Neuronal stem cell (in vitro differentiated cells): Measurements from ENCODE around the gene POP4.

ENCODE experiments used
- DNase-seq: peaks from one replicate; pipeline ENCODE4 v3.0.0-alpha.2; 2013; ENCODE audit warnings: low spot score
- H2AFZ ChIP-seq: one replicate; pipeline ENCODE4 v1.6.1; 2013; ENCODE audit warnings: mild to moderate bottlenecking, low read length, inconsistent platforms
- H2AK5ac ChIP-seq: 2 replicates; pipeline ENCODE4 v1.6.1; 2013; ENCODE audit warnings: low read depth, mild to moderate bottlenecking, inconsistent platforms, low read length, moderate library complexity, mixed read lengths
- H2BK120ac ChIP-seq: 2 replicates; pipeline ENCODE4 v1.6.1; 2013; ENCODE audit warnings: low read depth, mild to moderate bottlenecking, inconsistent platforms, low read length, moderate library complexity, mixed read lengths
- H2BK12ac ChIP-seq: one replicate; pipeline ENCODE4 v1.6.1; 2013; ENCODE audit warnings: low read length, inconsistent platforms
- H2BK15ac ChIP-seq: 2 replicates; pipeline ENCODE4 v1.6.1; 2013; ENCODE audit warnings: mild to moderate bottlenecking, low read length, inconsistent platforms, mixed read lengths
- H2BK5ac ChIP-seq: one replicate; pipeline ENCODE4 v1.6.1; 2013; ENCODE audit warnings: inconsistent platforms, mild to moderate bottlenecking, low read length, moderate library complexity
- H3K14ac ChIP-seq: one replicate; pipeline ENCODE4 v1.6.1; 2013; ENCODE audit warnings: low read length, inconsistent platforms
- H3K18ac ChIP-seq: 2 replicates; pipeline ENCODE4 v1.6.1; 2013; ENCODE audit warnings: low read length, inconsistent platforms
- H3K23ac ChIP-seq: 2 replicates; pipeline ENCODE4 v1.6.1; 2013; ENCODE audit warnings: low read depth, mild to moderate bottlenecking, mixed read lengths, low read length, inconsistent platforms; ENCODE audit not compliant: poor library complexity
- H3K27ac ChIP-seq: replicated peaks from 3 replicates; pipeline ENCODE4 v1.5.1; 2013; ENCODE audit warnings: low read length, inconsistent platforms
- H3K27me3 ChIP-seq, 3 experiments: 2 replicates each; pipeline ENCODE4 v1.6.1; 2013; ENCODE audit warnings: low read length in 3 of 3, mild to moderate bottlenecking in 2 of 3, inconsistent platforms in 1 of 3, low read depth in 1 of 3, mixed read lengths in 1 of 3, moderate library complexity in 1 of 3; ENCODE audit not compliant: control insufficient read depth in 3 of 3, insufficient read depth in 3 of 3
- H3K36me3 ChIP-seq, 2 donors: replicated peaks in 1 of 2; 2 replicates each; pipeline ENCODE4 v1.6.1; 2013; ENCODE audit warnings: low read length in 2 of 2; ENCODE audit not compliant: control insufficient read depth in 2 of 2, insufficient read depth in 2 of 2
- H3K4ac ChIP-seq: 2 replicates; pipeline ENCODE4 v1.6.1; 2013; ENCODE audit warnings: inconsistent platforms, mild to moderate bottlenecking, low read length, moderate library complexity
- H3K4me1 ChIP-seq, 2 donors: 1 replicate in 1 of 2; 2 replicates in 1 of 2; pipeline ENCODE4 v1.6.1; 2013; ENCODE audit warnings: low read length in 2 of 2, low read depth in 1 of 2; ENCODE audit not compliant: control insufficient read depth in 2 of 2, insufficient read depth in 1 of 2
- H3K4me2 ChIP-seq: one replicate; pipeline ENCODE4 v1.6.1; 2013; ENCODE audit warnings: mild to moderate bottlenecking, low read length, inconsistent platforms; ENCODE audit not compliant: insufficient read depth, poor library complexity, severe bottlenecking
- H3K4me3 ChIP-seq, 2 donors: 2 replicates each; pipeline ENCODE4 v1.5.1; 2013; ENCODE audit warnings: low read length in 2 of 2, mild to moderate bottlenecking in 2 of 2, inconsistent platforms in 1 of 2, moderate library complexity in 1 of 2
- H3K79me1 ChIP-seq: one replicate; pipeline ENCODE4 v1.6.1; 2013; ENCODE audit warnings: low read depth, mild to moderate bottlenecking, inconsistent platforms, low read length, moderate library complexity
- H3K9ac ChIP-seq: one replicate; pipeline ENCODE4 v1.6.1; 2013; ENCODE audit warnings: mild to moderate bottlenecking, low read depth, low read length, inconsistent platforms; ENCODE audit not compliant: poor library complexity
- H3K9me3 ChIP-seq, 2 donors: replicated peaks in 1 of 2; 2 replicates each; pipeline versions ENCODE3 to v1.6.1; 2013; ENCODE audit warnings: low read length in 2 of 2, mild to moderate bottlenecking in 2 of 2, inconsistent platforms in 1 of 2, low read depth in 1 of 2, mixed read lengths in 1 of 2, moderate library complexity in 1 of 2; ENCODE audit not compliant: control insufficient read depth in 2 of 2, insufficient read depth in 1 of 2
- H4K8ac ChIP-seq: one replicate; pipeline ENCODE4 v1.6.1; 2013; ENCODE audit warnings: low read depth, mild to moderate bottlenecking, inconsistent platforms, low read length, moderate library complexity
- H4K91ac ChIP-seq: one replicate; pipeline ENCODE4 v1.6.1; 2013; ENCODE audit warnings: low read length, low read depth, mild to moderate bottlenecking, inconsistent platforms; ENCODE audit not compliant: poor library complexity
- WGBS, 2 donors: extraction: QIAGEN DNeasy Blood & Tissue Kit; methylation state at CpG; one replicate each; pipeline ENCODE4 v1.1.7; 2013; ENCODE audit warnings: missing lambda C conversion rate in 2 of 2, mixed read lengths in 1 of 2; ENCODE audit not compliant: insufficient read length in 2 of 2, insufficient replicate concordance in 1 of 2; ENCODE audit errors: extremely low coverage in 2 of 2; 5-methylcytosine and 5-hydroxymethylcytosine counted together

Gene POP4

GRCh38 chr19:29567366-29567915 is 38.6 kb upstream of the POP4 start:
- Histone ChIP-seq H3K4me1 (peaks cover 0 to 4% of the 10 kb centered on the region in 2 donors), H2AK5ac (peak overlapping the region; percentile 77), H3K23ac (peak overlapping the region; percentile 80), H3K27me3 (peaks cover 0 to 43% (median 0%) of the 10 kb centered on the region in 3 experiments), H2BK5ac (no peak overlapping the region), H2BK12ac (no peak overlapping the region), H3K36me3 (no peaks in the 10 kb centered on the region), H3K9me3 (no peaks in the 10 kb centered on the region), H3K4me2 (no peak overlapping the region), H3K4ac (no peak overlapping the region), H3K27ac (no peak overlapping the region), H2BK120ac (no peak overlapping the region), H3K18ac (no peak overlapping the region), H4K91ac (no peak overlapping the region), H4K8ac (peak overlapping the region; percentile 48), H3K79me1 (no peaks in the 10 kb centered on the region), H2BK15ac (peak overlapping the region; percentile 3), H3K4me3 (no peak overlapping the region), H2AFZ (no peak overlapping the region), H3K9ac (no peak overlapping the region), H3K14ac (no peak overlapping the region)
- no CpG with 5 or more reads among the region's 2 CpGs for WGBS, 2 donors
- DNase-seq: no peak

- Histone ChIP-seq H3K36me3 (no peaks in the 10 kb centered on the region), H2BK12ac (no peak overlapping the region), H3K4me1 (peaks cover 0 to 4% of the 10 kb centered on the region in 2 donors), H3K9ac (no peak overlapping the region), H3K27me3 (peaks cover 0 to 49% (median 0%) of the 10 kb centered on the region in 3 experiments), H3K4me3 (no peak overlapping the region), H3K9me3 (no peaks in the 10 kb centered on the region), H2BK5ac (no peak overlapping the region), H3K18ac (peak overlapping the region; percentile 20), H3K4me2 (no peak overlapping the region), H2AFZ (peak overlapping the region; percentile 23), H3K4ac (no peak overlapping the region), H4K91ac (no peak overlapping the region), H3K14ac (no peak overlapping the region), H4K8ac (no peak overlapping the region), H2AK5ac (no peak overlapping the region), H3K79me1 (no peaks in the 10 kb centered on the region), H2BK15ac (no peak overlapping the region), H3K27ac (no peak overlapping the region), H2BK120ac (no peak overlapping the region), H3K23ac (no peak overlapping the region)
- WGBS, 2 donors: no CpG with 5 or more reads among the region's 22 CpGs
- no peak for DNase-seq
Observed at GRCh38 chr19:29568036-29569025, 37.8 kb upstream of the POP4 start.

- H3K14ac ChIP-seq: no peak overlapping the region
- H3K23ac ChIP-seq: no peak overlapping the region
- H2BK5ac ChIP-seq: no peak overlapping the region
- H2AFZ ChIP-seq: no peak overlapping the region
- no peak overlapping the region for H3K27ac ChIP-seq
- no peak for DNase-seq
- no peak overlapping the region for H3K4ac ChIP-seq
- no peak overlapping the region for H4K8ac ChIP-seq
- H3K4me1 ChIP-seq: peaks cover 0 to 4% of the 10 kb centered on the region in 2 donors
- H3K9me3 ChIP-seq: no peaks in the 10 kb centered on the region
- no peak overlapping the region for H2BK12ac ChIP-seq
- WGBS, 2 donors: no CpG with 5 or more reads among the region's 9 CpGs
- H4K91ac ChIP-seq: no peak overlapping the region
- H3K27me3 ChIP-seq: peaks cover 0 to 47% (median 0%) of the 10 kb centered on the region in 3 experiments
- H2BK120ac ChIP-seq: no peak overlapping the region
- no peak overlapping the region for H3K18ac ChIP-seq
- no peak overlapping the region for H2BK15ac ChIP-seq
- H3K4me3 ChIP-seq: no peak overlapping the region
- H2AK5ac ChIP-seq: no peak overlapping the region
- no peaks in the 10 kb centered on the region for H3K36me3 ChIP-seq
- H3K79me1 ChIP-seq: no peaks in the 10 kb centered on the region
- no peak overlapping the region for H3K9ac ChIP-seq
- no peak overlapping the region for H3K4me2 ChIP-seq
Observed at GRCh38 chr19:29569038-29569911, 36.8 kb upstream of the POP4 start.
